ENCODE measurements around the gene ROR1.
A peak's percentile ranks its signal among the peaks of the same experiment; 100 is the strongest.

Gene ROR1

DNA sequence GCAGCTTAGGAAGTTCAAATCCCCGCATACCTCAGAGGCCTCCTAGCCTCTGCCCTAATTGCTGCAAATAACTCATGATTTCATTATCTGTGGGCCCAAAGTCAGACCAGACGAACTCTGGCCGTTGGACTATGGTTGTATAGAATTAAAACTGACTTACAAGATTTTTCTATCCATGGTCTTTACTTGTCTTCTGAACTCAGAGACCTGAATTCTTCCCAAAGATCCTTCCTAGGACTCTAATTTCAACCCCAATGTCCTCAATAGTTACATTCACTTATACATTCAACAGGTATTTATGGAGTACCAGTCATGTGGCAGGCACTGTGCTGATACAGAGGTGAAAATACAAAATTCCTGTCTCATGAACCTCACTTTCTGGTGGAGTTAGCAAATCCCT lies 247.2 kb downstream of the ROR1 start:
- TF ChIP-seq, protein P1, sequence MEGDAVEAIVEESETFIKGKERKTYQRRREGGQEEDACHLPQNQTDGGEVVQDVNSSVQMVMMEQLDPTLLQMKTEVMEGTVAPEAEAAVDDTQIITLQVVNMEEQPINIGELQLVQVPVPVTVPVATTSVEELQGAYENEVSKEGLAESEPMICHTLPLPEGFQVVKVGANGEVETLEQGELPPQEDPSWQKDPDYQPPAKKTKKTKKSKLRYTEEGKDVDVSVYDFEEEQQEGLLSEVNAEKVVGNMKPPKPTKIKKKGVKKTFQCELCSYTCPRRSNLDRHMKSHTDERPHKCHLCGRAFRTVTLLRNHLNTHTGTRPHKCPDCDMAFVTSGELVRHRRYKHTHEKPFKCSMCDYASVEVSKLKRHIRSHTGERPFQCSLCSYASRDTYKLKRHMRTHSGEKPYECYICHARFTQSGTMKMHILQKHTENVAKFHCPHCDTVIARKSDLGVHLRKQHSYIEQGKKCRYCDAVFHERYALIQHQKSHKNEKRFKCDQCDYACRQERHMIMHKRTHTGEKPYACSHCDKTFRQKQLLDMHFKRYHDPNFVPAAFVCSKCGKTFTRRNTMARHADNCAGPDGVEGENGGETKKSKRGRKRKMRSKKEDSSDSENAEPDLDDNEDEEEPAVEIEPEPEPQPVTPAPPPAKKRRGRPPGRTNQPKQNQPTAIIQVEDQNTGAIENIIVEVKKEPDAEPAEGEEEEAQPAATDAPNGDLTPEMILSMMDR (conservative IDR thresholded peaks at IDR 0.05; ENCODE audit: control insufficient read depth, insufficient read depth, low read depth, low read length): no peak
- no peak overlapping the region for H3K4me3 ChIP-seq (ENCODE audit: control insufficient read depth, low read depth, low read length)
- no peak for DNase-seq (ENCODE audit: low read depth)

DNA sequence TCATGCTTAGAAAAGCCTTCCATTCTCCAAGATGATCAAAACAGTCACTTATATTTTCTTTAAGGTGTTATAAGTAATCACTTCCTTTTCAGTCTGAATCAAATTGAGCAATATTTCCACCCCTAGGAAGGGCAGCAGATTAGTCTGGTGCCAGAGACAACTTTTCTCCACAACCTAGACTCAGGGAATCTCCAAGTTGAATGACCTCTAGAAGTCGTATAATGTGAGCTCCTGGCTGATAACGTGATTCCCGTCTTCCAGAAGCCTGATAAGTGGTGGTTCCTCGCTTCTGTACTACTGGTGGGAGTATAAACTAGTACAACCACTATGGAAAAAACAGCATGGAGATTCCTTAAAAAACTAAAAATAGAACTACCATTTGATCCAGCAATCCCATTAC lies 251.2 kb downstream of the ROR1 start:
- DNase-seq (ENCODE audit: low read depth): no peak
- H3K4me3 ChIP-seq (ENCODE audit: control insufficient read depth, low read depth, low read length): no peak overlapping the region
- TF ChIP-seq, protein P1 (conservative IDR thresholded peaks at IDR 0.05; ENCODE audit: control insufficient read depth, insufficient read depth, low read depth, low read length): no peak

DNA sequence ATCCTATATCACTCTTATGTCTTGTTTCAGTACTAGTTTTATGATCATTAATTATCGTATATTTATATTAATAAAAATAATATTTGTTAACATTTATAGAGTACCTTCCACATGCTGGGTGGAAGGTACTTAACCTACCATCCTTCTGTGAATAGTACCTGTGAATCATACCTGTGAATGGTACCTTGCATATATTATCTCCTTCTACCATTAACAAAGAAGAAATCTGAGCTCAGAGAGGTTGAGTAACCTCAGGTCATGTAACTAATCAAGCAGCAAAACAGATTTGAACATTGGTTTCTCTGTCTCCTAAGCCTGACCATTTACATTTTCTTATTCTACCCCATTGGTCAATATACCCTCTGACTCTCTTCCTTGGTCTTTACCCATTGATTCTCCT lies 255.2 kb downstream of the ROR1 start:
- H3K4me3 ChIP-seq (ENCODE audit: control insufficient read depth, low read depth, low read length): no peak overlapping the region
- DNase-seq (ENCODE audit: low read depth): no peak
- TF ChIP-seq, protein P1 (conservative IDR thresholded peaks at IDR 0.05; ENCODE audit: control insufficient read depth, insufficient read depth, low read depth, low read length): no peak

DNA sequence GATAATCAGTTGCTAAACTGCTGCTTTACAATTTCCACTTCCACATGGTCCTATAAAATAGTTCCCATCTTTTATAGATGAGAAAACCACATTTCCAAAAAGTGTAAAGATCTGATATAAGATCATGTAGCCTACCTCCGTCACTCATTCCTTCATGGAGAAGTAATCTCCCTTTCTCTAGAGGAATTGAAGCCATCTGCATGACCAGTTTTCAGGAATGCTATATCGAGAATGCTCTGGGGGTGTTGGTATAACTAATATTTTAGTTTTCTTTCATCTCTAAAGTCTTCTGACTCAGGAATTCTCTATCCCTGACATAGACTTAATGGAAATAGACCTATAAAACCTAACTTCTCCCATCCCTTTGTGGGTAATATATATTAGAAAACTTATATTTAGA lies 256.6 kb downstream of the ROR1 start:
- DNase-seq (ENCODE audit: low read depth): no peak
- TF ChIP-seq, protein P1 (conservative IDR thresholded peaks at IDR 0.05; ENCODE audit: control insufficient read depth, insufficient read depth, low read depth, low read length): no peak
- H3K4me3 ChIP-seq (ENCODE audit: control insufficient read depth, low read depth, low read length): no peak overlapping the region

DNA sequence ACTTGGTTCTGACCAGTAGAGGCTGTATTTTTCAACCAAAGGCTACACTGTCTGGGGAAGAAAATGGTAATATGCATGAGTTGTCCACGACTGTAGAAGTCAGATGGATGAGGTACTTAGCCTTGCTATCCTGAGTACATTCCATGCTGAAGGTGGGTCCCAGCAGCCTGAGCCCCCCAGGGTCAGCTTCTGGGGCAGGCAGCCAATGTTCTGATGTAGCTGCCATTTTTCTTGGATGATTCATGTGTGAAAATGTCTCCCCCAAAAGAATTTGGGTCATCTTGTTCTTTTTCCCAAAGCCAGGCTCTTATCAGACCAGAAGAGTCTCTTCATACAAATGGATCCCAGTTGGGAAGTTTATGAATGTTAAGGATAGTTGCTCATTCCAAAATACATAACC lies 257.4 kb downstream of the ROR1 start:
- H3K4me3 ChIP-seq (ENCODE audit: control insufficient read depth, low read depth, low read length): no peak overlapping the region
- TF ChIP-seq, protein P1 (conservative IDR thresholded peaks at IDR 0.05; ENCODE audit: control insufficient read depth, insufficient read depth, low read depth, low read length): no peak
- peak; percentile 57 for DNase-seq (ENCODE audit: low read depth)

DNA sequence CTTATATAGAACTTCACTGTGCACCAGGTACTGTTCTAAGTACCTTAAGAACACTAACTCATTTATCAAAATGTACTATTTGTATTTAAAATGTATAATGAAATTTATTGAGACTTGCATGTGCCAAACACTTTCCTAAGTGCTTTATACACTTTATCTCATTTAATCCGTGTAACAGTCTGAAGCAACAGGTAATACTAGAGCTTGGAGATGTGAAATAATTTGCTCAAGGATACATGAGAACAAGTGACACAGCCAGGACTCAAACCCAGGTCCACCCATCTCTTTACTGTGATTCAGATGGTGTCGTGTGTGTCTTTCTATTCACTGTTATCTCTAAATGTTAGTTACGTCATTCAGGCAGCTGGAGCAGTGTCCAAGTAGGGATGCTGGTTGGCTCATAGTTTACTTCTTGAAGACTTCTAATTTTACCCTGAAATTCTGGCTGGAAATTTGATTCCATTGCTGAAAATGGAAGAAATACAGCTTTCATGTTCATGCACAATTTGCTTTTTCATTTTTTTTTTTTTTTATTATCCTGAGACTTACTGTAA lies 259.9 kb downstream of the ROR1 start:
- TF ChIP-seq, protein P1 (conservative IDR thresholded peaks at IDR 0.05; ENCODE audit: control insufficient read depth, insufficient read depth, low read depth, low read length): no peak
- DNase-seq (ENCODE audit: low read depth): peak; percentile 82
- no peak overlapping the region for H3K4me3 ChIP-seq (ENCODE audit: control insufficient read depth, low read depth, low read length)

DNA sequence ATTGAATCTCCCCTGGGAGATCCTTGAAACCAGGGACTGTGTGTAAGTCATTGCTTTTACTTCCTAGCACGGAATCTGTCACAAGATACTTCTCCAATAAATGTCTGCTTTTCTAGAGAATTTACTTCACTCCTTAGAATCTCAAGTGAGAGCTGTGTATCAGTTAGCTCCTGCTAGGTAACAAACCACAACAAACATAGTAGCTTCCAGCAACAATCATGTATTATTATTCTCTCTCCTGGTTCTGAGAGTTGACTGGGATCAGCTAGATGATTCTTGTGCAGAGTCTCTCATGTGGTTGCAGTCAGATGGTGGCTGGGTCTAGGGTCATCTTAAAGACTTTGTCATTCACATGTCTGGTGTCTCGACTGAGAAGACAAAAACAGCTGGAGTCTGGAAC lies 262.7 kb downstream of the ROR1 start:
- DNase-seq (ENCODE audit: low read depth): no peak
- TF ChIP-seq, protein P1 (conservative IDR thresholded peaks at IDR 0.05; ENCODE audit: control insufficient read depth, insufficient read depth, low read depth, low read length): no peak
- H3K4me3 ChIP-seq (ENCODE audit: control insufficient read depth, low read depth, low read length): no peak overlapping the region
